Esophagus squamous epithelium (tissue), 5 donors: ENCODE data around the gene PNKD. TPM values are rescaled to one million over a fixed set of nuclear protein-coding genes. Genes with fewer than 3 reads are reported as not detected.
A peak's percentile ranks its signal among the peaks of the same experiment; 100 is the strongest.

ENCODE experiments used
- DNase-seq: peaks from one replicate; lab custom pipeline; 2025; lab: John Stamatoyannopoulos, UW
- H3K27ac ChIP-seq, 4 donors: fragments of 200-600 bp; sonication (generic); one replicate each; pipeline ENCODE4 v1.5.1; 2016 to 2019; ENCODE audit warnings: mild to moderate bottlenecking in 1 of 4
- H3K27me3 ChIP-seq, 4 donors: fragments of 200-600 bp; sonication (generic); 1 replicate in 3 of 4; 2 replicates in 1 of 4; pipeline versions ENCODE4 v1.5.1 to v1.6.0; 2017 to 2021; ENCODE audit warnings: antibody characterized with exemption in 1 of 4
- H3K36me3 ChIP-seq, 3 donors: fragments of 200-600 bp; sonication (generic); one replicate each; pipeline ENCODE4 v1.5.1; 2016 to 2019
- H3K4me1 ChIP-seq, 3 donors: fragments of 200-600 bp; sonication (generic); one replicate each; pipeline ENCODE4 v1.5.1; 2017 to 2019
- H3K4me3 ChIP-seq, 4 donors: fragments of 200-600 bp; sonication (generic); 1 replicate in 3 of 4; 2 replicates in 1 of 4; pipeline ENCODE4 v1.5.1; 2016 to 2019; ENCODE audit warnings: mild to moderate bottlenecking in 2 of 4, moderate library complexity in 1 of 4
- H3K9me3 ChIP-seq, 3 donors: fragments of 200-600 bp; sonication (generic); one replicate each; pipeline ENCODE4 v1.5.1; 2016 to 2019
- POLR2A ChIP-seq, 4 donors: fragments of 450-650 bp; IDR thresholded peaks; one replicate each; pipeline ENCODE4 v1.6.1; 2017; ENCODE audit warnings: antibody characterized with exemption in 4 of 4, mild to moderate bottlenecking in 4 of 4, moderate library complexity in 3 of 4
- WGBS, 2 donors: methylation state at CpG; one replicate each; pipeline ENCODE4 v1.1.5; 2018; 5-methylcytosine and 5-hydroxymethylcytosine counted together
- intact Hi-C: fragments of 100-400 bp; cut with DNase I; formaldehyde crosslinking; loops from one replicate; pipeline ENCODE4 v1.15.0; 2022
- total RNA-seq, 4 donors: library from RNA; depleted of rRNA; stranded (reverse); fragments of >200 nt; gene quantifications; one replicate each; pipeline ENCODE4 v1.1.0, GENCODE V29; 2016
- TF ChIP-seq, protein P1 (sequence below), 6 experiments: fragments of 450-650 bp in 4 of 6; fragments of 200-600 bp in 2 of 6; sonication (generic) in 2 of 6; IDR thresholded peaks; one replicate each; pipeline ENCODE4 v1.5.1; 2016 to 2019; ENCODE audit warnings: antibody characterized with exemption in 6 of 6, mild to moderate bottlenecking in 4 of 6, moderate library complexity in 4 of 6
- donor health status: DM: yes; HTN: yes; CAD: no.

The PNKD gene
- total RNA-seq, 4 donors from 2014 or later, result 19.7 to 34.3 (median 28.0) TPM

DNA sequence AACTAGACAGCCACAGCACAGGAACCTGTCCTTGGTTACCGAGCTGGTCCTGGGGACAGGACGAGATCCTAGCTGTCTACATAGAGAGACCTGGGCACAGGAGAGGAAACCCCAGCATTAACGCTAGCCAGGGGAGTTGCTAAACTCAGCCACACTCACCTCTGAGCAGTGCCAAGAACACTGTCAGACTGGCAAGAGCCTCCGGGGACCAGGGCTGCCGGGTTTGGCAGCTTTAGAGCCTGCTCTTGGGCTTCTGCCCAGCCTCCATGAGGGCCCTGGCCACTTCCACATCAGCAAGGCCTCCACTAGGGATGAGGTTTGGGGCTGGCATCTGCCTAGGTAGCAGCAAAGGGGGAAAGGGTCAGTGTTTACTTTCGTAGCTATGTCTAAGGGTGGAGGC is 15.3 kb downstream of the PNKD start:
- no peaks in the 10 kb centered on the region for H3K27me3 ChIP-seq
- H3K4me3 ChIP-seq, result peak overlapping the region in 3 of 4 donors; percentile 44 to 64 (median 49)
- peaks cover 11 to 27% (median 12%) of the 10 kb centered on the region in 3 donors for H3K36me3 ChIP-seq
- no peak for DNase-seq
- H3K27ac ChIP-seq, result peak overlapping the region; percentile 94 to 98 (median 98)
- peak in 1 of 4 donors; percentile 19 for TF ChIP-seq POLR2A (IDR thresholded peaks at IDR 0.05)
- TF ChIP-seq, protein P1, sequence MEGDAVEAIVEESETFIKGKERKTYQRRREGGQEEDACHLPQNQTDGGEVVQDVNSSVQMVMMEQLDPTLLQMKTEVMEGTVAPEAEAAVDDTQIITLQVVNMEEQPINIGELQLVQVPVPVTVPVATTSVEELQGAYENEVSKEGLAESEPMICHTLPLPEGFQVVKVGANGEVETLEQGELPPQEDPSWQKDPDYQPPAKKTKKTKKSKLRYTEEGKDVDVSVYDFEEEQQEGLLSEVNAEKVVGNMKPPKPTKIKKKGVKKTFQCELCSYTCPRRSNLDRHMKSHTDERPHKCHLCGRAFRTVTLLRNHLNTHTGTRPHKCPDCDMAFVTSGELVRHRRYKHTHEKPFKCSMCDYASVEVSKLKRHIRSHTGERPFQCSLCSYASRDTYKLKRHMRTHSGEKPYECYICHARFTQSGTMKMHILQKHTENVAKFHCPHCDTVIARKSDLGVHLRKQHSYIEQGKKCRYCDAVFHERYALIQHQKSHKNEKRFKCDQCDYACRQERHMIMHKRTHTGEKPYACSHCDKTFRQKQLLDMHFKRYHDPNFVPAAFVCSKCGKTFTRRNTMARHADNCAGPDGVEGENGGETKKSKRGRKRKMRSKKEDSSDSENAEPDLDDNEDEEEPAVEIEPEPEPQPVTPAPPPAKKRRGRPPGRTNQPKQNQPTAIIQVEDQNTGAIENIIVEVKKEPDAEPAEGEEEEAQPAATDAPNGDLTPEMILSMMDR (IDR thresholded peaks at IDR 0.05), result peak in 1 of 6 experiments; percentile 5
- peaks cover 80 to 99% (median 93%) of the 10 kb centered on the region in 3 donors for H3K4me1 ChIP-seq
- 3 to 14% methylated on average over 1 to 3 of the region's 6 CpGs for WGBS, 2 donors
- intact Hi-C loops, result no loop called here
- H3K9me3 ChIP-seq, result no peaks in the 10 kb centered on the region

DNA sequence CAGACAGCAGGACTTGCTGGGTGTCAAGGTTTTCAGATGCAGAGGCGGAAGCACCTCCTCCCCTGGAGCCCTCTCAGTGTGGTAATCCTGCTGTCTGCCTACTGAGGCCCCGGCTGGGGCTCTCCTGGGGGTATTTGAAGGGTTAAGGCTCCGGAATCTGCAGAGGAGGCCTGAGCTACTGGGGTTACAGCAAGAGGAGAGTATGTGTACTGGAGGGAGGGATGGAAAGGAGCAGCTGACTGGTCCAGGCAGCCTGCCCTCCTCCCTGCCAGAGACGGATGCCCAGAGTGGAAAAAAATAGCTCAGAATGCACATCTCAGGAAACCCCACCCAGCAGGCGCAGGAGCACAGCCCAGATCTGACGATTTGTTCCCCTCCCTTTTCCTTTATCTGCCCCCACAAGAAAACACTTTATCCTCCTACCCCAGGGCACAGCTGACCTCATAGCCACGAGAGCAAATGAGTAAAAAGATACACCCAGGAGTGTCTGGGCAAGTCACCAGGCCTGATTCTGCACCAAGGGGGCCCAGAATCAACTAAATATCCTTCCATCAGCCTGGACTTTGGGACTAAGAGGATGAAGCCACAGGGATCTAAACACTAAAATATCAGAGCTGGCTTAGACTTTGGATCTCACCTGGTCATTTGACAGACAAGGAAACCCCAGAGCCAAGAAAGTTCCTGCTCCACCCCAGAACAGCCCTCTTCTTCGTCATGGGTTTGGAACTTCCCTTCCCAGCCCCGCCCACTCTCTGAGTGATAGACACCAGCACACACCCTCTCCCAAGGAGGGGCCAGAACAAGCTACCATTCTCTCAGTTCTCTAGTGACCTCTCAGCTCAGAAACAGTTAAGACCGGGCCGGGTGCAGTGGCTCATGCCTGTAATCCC is 16.5 kb downstream of the PNKD start:
- WGBS, 2 donors, result 0% methylated on average over 5 to 6 of the region's 11 CpGs
- Histone ChIP-seq H3K36me3 (peaks cover 0 to 15% (median 6%) of the 10 kb centered on the region in 3 donors), H3K27me3 (no peaks in the 10 kb centered on the region), H3K27ac (peak overlapping the region; percentile 94 to 98 (median 98)), H3K4me1 (peaks cover 74 to 98% (median 94%) of the 10 kb centered on the region in 3 donors), H3K4me3 (peak overlapping the region; percentile 22 to 64 (median 46)), H3K9me3 (no peaks in the 10 kb centered on the region)
- peak; percentile 60 for DNase-seq
- intact Hi-C loops, result no loop called here
- TF ChIP-seq, protein P1 (IDR thresholded peaks at IDR 0.05), result peak in 1 of 6 experiments; percentile 5
- TF ChIP-seq POLR2A (IDR thresholded peaks at IDR 0.05), result peak in 3 of 4 donors; percentile 30 to 63 (median 57)

DNA sequence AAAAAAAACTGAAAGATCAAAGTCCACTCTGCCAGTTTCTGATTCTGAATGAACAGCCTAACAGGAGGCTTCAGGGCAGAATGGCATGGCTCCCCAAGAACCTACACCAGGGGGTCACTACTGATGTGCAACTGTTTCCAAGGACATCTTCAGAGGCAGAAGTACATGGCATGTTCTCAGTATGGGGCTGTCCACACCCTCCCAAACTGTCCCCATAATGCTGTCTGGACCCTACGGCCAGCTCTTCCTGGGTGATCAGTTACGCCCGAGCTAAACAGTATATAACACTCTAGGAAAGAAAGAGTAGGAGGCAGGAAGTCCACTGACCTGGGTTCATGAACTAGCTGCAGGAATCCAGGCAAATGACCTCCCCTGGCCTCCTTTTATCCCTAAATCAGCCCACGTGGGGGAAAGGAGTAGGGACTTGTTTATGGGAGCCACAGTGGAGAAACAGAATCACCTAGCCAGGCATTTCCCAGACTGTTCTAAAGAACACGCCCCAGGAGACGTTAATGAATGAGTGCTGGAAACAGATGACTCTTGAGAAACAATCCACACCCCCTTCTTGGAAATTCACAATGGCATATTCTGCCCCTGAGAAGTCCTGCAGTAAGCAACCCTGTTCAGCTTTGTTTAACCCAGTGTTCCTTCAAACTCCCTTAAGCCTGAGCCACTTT is 19.5 kb downstream of the PNKD start:
- peak overlapping the region; percentile 65 to 93 (median 79) for H3K4me3 ChIP-seq
- H3K4me1 ChIP-seq, result peaks cover 64 to 93% (median 84%) of the 10 kb centered on the region in 3 donors
- intact Hi-C loops, result loop anchor here (5.0 kb wide), 1 partner anchor 108 kb away; the partner anchor contains the start of gene CTDSP1
- H3K36me3 ChIP-seq, result no peaks in the 10 kb centered on the region
- H3K27me3 ChIP-seq, result no peaks in the 10 kb centered on the region
- H3K9me3 ChIP-seq, result no peaks in the 10 kb centered on the region
- WGBS, 2 donors, result 8 to 23% methylated on average over 6 of the region's 6 CpGs
- DNase-seq, result no peak
- TF ChIP-seq, protein P1 (IDR thresholded peaks at IDR 0.05), result peak in 1 of 6 experiments; percentile 1
- peak in 2 of 4 donors; percentile 39 to 46 for TF ChIP-seq POLR2A (IDR thresholded peaks at IDR 0.05)
- peak overlapping the region; percentile 94 to 99 (median 98) for H3K27ac ChIP-seq

DNA sequence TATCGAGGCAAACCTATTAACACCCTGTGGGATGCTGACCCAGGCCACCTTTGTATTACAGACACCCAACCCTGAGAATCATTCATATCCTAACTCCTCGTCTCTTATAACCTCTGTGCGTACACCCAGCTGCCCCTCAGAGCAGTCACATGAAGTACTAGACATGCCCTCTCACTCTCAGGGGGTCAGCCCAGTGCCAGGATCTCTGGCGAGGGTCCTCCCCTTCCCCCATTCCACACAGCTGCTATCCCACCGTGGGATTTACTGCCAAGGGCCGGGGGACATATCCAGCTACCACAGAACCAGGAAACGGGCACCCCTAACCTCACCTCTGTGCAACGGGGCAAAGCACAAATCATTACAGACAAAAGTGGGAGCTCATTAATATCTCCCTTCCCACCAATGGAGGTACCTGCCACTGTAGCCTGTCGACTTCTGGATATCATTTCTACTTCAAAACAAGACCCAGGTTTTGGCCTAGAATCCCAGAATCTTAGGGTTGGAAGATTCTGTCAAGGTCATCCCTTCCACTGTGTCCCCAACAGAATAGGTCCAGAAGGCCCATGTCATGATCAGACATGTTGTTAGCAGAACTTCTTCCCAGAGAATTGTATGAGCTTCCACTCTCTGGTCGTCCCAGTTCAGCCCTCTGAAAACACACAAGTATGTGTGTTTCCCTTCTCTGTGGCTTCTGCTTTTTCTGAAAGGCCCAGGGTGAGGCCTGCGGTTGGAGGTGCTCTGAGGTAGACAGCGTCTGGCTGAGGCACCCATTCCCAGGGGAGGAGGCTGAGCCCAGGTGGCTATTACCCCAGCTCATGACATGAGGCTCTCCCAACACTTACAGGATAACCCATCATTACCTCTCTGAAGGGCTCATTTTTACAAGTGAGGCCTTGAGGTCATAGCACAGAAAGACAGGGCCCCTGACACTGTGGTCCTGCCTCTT is 20.3 kb downstream of the PNKD start:
- Histone ChIP-seq H3K27ac (peak overlapping the region; percentile 94 to 99 (median 98)), H3K36me3 (no peaks in the 10 kb centered on the region), H3K4me3 (peak overlapping the region; percentile 65 to 93 (median 79)), H3K27me3 (no peaks in the 10 kb centered on the region), H3K4me1 (peaks cover 61 to 93% (median 84%) of the 10 kb centered on the region in 3 donors), H3K9me3 (no peaks in the 10 kb centered on the region)
- TF ChIP-seq, protein P1 (IDR thresholded peaks at IDR 0.05), result no peak
- no peak for TF ChIP-seq POLR2A (IDR thresholded peaks at IDR 0.05)
- 16 to 24% methylated on average over 7 to 10 of the region's 12 CpGs for WGBS, 2 donors
- intact Hi-C loops, result loop anchor here (5.0 kb wide), 1 partner anchor 107 kb away; the partner anchor contains the start of gene CTDSP1
- no peak for DNase-seq
